Pancreas (tissue), 10 donors: Measurements from ENCODE around the gene DCD. TPM values are rescaled to one million over a fixed set of nuclear protein-coding genes. Genes with fewer than 3 reads are reported as not detected.

Experiments
- ATAC-seq, 4 donors: fragments of 200-7000 bp; cut with Tn5 transposase; one replicate each; pipeline versions ENCODE4 v1.8.0 to v1.9.1; 2020; ENCODE audit warnings: mild to moderate bottlenecking in 4 of 4, moderate library complexity in 4 of 4
- DNase-seq, 6 donors: peaks; one replicate each; pipeline ENCODE4 v3.0.0-alpha.2; 2020
- FAIRE-seq: peaks from 2 replicates; lab custom pipeline; 2012; peaks lifted over from hg19 to GRCh38; lab: Jason Lieb, UNC
- H3K27ac ChIP-seq, 4 donors: fragments of 200-600 bp; sonication (generic); 1 replicate in 3 of 4; 2 replicates in 1 of 4; pipeline versions ENCODE4 v1.5.0 to v1.8.0; 2020
- H3K27me3 ChIP-seq, 4 donors: fragments of 200-600 bp; one replicate each; pipeline ENCODE4 v1.8.0; 2021
- H3K36me3 ChIP-seq, 3 donors: fragments of 200-600 bp; sonication (generic) in 1 of 3; one replicate each; pipeline versions ENCODE4 v1.5.0 to v1.8.0; 2020 to 2021
- H3K4me1 ChIP-seq, 3 donors: fragments of 200-600 bp; one replicate each; pipeline ENCODE4 v1.8.0; 2021
- H3K4me3 ChIP-seq, 4 donors: fragments of 200-600 bp; sonication (generic) in 2 of 4; one replicate each; pipeline versions ENCODE4 v1.5.0 to v1.8.0; 2020 to 2021
- H3K9me3 ChIP-seq, 4 donors: fragments of 200-600 bp; one replicate each; pipeline ENCODE4 v1.8.0; 2021
- CTCF ChIP-seq, 4 donors: fragments of 200-600 bp; sonication (generic) in 3 of 4; IDR thresholded peaks; one replicate each; pipeline versions ENCODE4 v1.5.0 to v1.8.0; 2021; ENCODE audit warnings: antibody characterized with exemption in 4 of 4
- WGBS, 2 donors: extraction: QIAGEN DNeasy Blood & Tissue Kit; methylation state at CpG; one replicate each; pipeline ENCODE4 v1.1.7; 2013; 5-methylcytosine and 5-hydroxymethylcytosine counted together
- intact Hi-C, 3 donors: fragments of 100-400 bp; cut with DNase I; formaldehyde crosslinking; loops; one replicate each; pipeline versions ENCODE4 v1.11.1 to v1.14.2; 2022
- polyA plus RNA-seq, 2 donors: library from polyadenylated mRNA; stranded (reverse); fragments of 200-250 nt; gene quantifications; one replicate each; pipeline ENCODE4 v1.2.3, GENCODE V29; 2013
- total RNA-seq, 6 donors: library from RNA; stranded (reverse); fragmentation: NEBNext Ultra II Directional in 4 of 6; extraction: Animal tissue kit (Norgen Biotek cat#: 25700) in 4 of 6; gene quantifications; one replicate each; pipeline versions ENCODE4 v1.2.1 to v1.2.4, GENCODE V29; 2021 to 2023
- donor health status: healthy with polysubstance abuse.
- donor health status: DM: no; HTN: no; CAD: no; lungs with moderate emphysema.
- donor health status: DM: no; HTN: no; CAD: no.
- donor health status: control.
- donor health status: control.
- donor health status: Bipolar disorder and iron deficiency.
- donor health status: DM: yes; HTN: yes; CAD: no.
- donor health status: DM: no; HTN: no; CAD: no.
- donor health status: DM: no; HTN: no; CAD: no.
- donor health status: DM: yes; HTN: yes; CAD: no.

Gene DCD
- total and polyA plus RNA-seq, 8 donors, result not detected

GRCh38 chr12:54658306-54659264 lies 10.4 kb upstream of the DCD start:
- Histone ChIP-seq H3K4me3 (no peak overlapping the region), H3K9me3 (no peaks in the 10 kb centered on the region), H3K4me1 (no peaks in the 10 kb centered on the region), H3K27ac (no peak overlapping the region), H3K27me3 (no peaks in the 10 kb centered on the region), H3K36me3 (no peaks in the 10 kb centered on the region)
- ATAC-seq (peak; percentile 60 to 90 (median 78)), FAIRE-seq (no peak), DNase-seq (peak in 5 of 6 donors; percentile 20 to 69 (median 55))
- TF ChIP-seq CTCF (IDR thresholded peaks at IDR 0.05), result peak in 3 of 4 donors; percentile 30 to 55 (median 39)
- intact Hi-C loops, result no loop called here
- 34 to 45% methylated on average over 19 of the region's 19 CpGs for WGBS, 2 donors

- FAIRE-seq, result no peak
- H3K4me1 ChIP-seq, result no peaks in the 10 kb centered on the region
- no peak for DNase-seq
- no peaks in the 10 kb centered on the region for H3K36me3 ChIP-seq
- intact Hi-C loops, result no loop called here
- WGBS, 2 donors, result 66% methylated on average over 6 of the region's 6 CpGs
- ATAC-seq, result peak in 2 of 4 donors; percentile 32 to 47
- no peak for TF ChIP-seq CTCF (IDR thresholded peaks at IDR 0.05)
- no peaks in the 10 kb centered on the region for H3K9me3 ChIP-seq
- H3K4me3 ChIP-seq, result no peak overlapping the region
- no peak overlapping the region for H3K27ac ChIP-seq
- H3K27me3 ChIP-seq, result no peaks in the 10 kb centered on the region
These were observed 9.0 kb upstream of the DCD start for GRCh38 chr12:54657105-54657607.

- 37 to 47% methylated on average over 2 of the region's 2 CpGs for WGBS, 2 donors
- FAIRE-seq, result no peak
- H3K27ac ChIP-seq, result no peak overlapping the region
- H3K27me3 ChIP-seq, result no peaks in the 10 kb centered on the region
- DNase-seq, result no peak
- H3K9me3 ChIP-seq, result no peaks in the 10 kb centered on the region
- intact Hi-C loops, result no loop called here
- no peak overlapping the region for H3K4me3 ChIP-seq
- no peaks in the 10 kb centered on the region for H3K36me3 ChIP-seq
- ATAC-seq, result no peak
- no peak for TF ChIP-seq CTCF (IDR thresholded peaks at IDR 0.05)
- H3K4me1 ChIP-seq, result no peaks in the 10 kb centered on the region
These were observed 6.8 kb upstream of the DCD start for GRCh38 chr12:54654926-54655325.

GRCh38 chr12:54653025-54653424 lies 4.9 kb upstream of the DCD start:
- H3K4me1 ChIP-seq, result no peaks in the 10 kb centered on the region
- WGBS, 2 donors, result 65 to 75% methylated on average over 9 of the region's 9 CpGs
- no peaks in the 10 kb centered on the region for H3K9me3 ChIP-seq
- H3K27me3 ChIP-seq, result no peaks in the 10 kb centered on the region
- DNase-seq (no peak), FAIRE-seq (no peak), ATAC-seq (no peak)
- H3K36me3 ChIP-seq, result no peaks in the 10 kb centered on the region
- intact Hi-C loops, result no loop called here
- no peak overlapping the region for H3K27ac ChIP-seq
- TF ChIP-seq CTCF (IDR thresholded peaks at IDR 0.05), result no peak
- no peak overlapping the region for H3K4me3 ChIP-seq

- no peak for DNase-seq
- Histone ChIP-seq H3K36me3 (no peaks in the 10 kb centered on the region), H3K4me1 (no peaks in the 10 kb centered on the region), H3K4me3 (no peak overlapping the region), H3K27ac (no peak overlapping the region), H3K9me3 (no peaks in the 10 kb centered on the region), H3K27me3 (no peaks in the 10 kb centered on the region)
- no peak for ATAC-seq
- FAIRE-seq, result no peak
- no peak for TF ChIP-seq CTCF (IDR thresholded peaks at IDR 0.05)
- intact Hi-C loops, result no loop called here
- WGBS, 2 donors, result 65 to 78% methylated on average over 5 of the region's 5 CpGs
These were observed 2.7 kb upstream of the DCD start for GRCh38 chr12:54650889-54651288.
